IMR-90 (cell line): ENCODE results near the gene COL5A1. TPM values are rescaled to one million over a fixed set of nuclear protein-coding genes. Genes with fewer than 3 reads are reported as not detected.

Experiments used
- ATAC-seq: fragments of 200-7000 bp; cut with Tn5 transposase; 2 replicates; pipeline ENCODE4 v1.9.1; 2020; ENCODE audit warnings: low read depth, mild to moderate bottlenecking, moderate library complexity
- BruUV-seq: library from RNA; stranded (reverse); fragments of 400-500 nt; replicated peaks from 2 replicates; lab custom pipeline; 2021; lab: Mats Ljungman, UMichigan
- CTCF ChIA-PET: fragments of 300-600 bp; formaldehyde crosslinking; extraction: SDS; loops from one replicate; lab custom pipeline; 2021; ENCODE audit warnings: antibody characterized with exemption; lab: Yijun Ruan, JAX
- POLR2A ChIA-PET: fragments of 300-600 bp; sonication (Branson Sonifier 250); formaldehyde crosslinking; loops from one replicate; lab custom pipeline; 2022; ENCODE audit warnings: antibody characterized with exemption; ENCODE audit not compliant: unreplicated experiment; lab: Charles Lee
- DNase-seq: peaks from one replicate; pipeline ENCODE4 v3.0.0; 2013
- H2AFZ ChIP-seq: replicated peaks from 2 replicates; pipeline ENCODE3; 2013; ENCODE audit warnings: low read length, mild to moderate bottlenecking; ENCODE audit not compliant: poor library complexity
- H2AK5ac ChIP-seq: 2 replicates; pipeline ENCODE4 v1.6.1; 2013; ENCODE audit warnings: low read depth, low read length, inconsistent platforms
- H2AK9ac ChIP-seq: replicated peaks from 2 replicates; pipeline ENCODE3; 2013; ENCODE audit warnings: mild to moderate bottlenecking, low read depth, low read length, moderate library complexity; ENCODE audit not compliant: poor library complexity
- H2BK120ac ChIP-seq: 2 replicates; pipeline ENCODE4 v1.6.1; 2013; ENCODE audit warnings: low read depth, low read length, inconsistent platforms
- H2BK15ac ChIP-seq: 3 replicates; pipeline ENCODE4 v1.6.1; 2013; ENCODE audit warnings: low read depth, low read length, inconsistent platforms
- H2BK20ac ChIP-seq: 2 replicates; pipeline ENCODE4 v1.6.1; 2013; ENCODE audit warnings: low read depth, mild to moderate bottlenecking, inconsistent platforms, low read length, moderate library complexity
- H2BK5ac ChIP-seq: 2 replicates; pipeline ENCODE4 v1.6.1; 2013; ENCODE audit warnings: mild to moderate bottlenecking, low read depth, low read length, inconsistent platforms; ENCODE audit not compliant: poor library complexity, severe bottlenecking
- H3K14ac ChIP-seq: replicated peaks from 2 replicates; pipeline ENCODE4 v1.6.1; 2013; ENCODE audit warnings: low read depth, low read length, inconsistent platforms
- H3K18ac ChIP-seq: 2 replicates; pipeline ENCODE4 v1.6.1; 2013; ENCODE audit warnings: low read depth, low read length, control low read depth
- H3K23ac ChIP-seq: 2 replicates; pipeline ENCODE4 v1.6.1; 2013; ENCODE audit warnings: low read depth, low read length, inconsistent platforms
- H3K27ac ChIP-seq: 2 replicates; pipeline ENCODE4 v1.5.1; 2013; ENCODE audit warnings: mild to moderate bottlenecking, control low read depth, low read length; ENCODE audit not compliant: insufficient read depth
- H3K27me3 ChIP-seq: 2 replicates; pipeline ENCODE4 v1.6.1; 2013; ENCODE audit warnings: low read length; ENCODE audit not compliant: control insufficient read depth, insufficient read depth
- H3K36me3 ChIP-seq: 2 replicates; pipeline ENCODE4 v1.6.1; 2013; ENCODE audit warnings: low read length, mixed read lengths; ENCODE audit not compliant: control insufficient read depth, insufficient read depth
- H3K4ac ChIP-seq: 2 replicates; pipeline ENCODE4 v1.6.1; 2013; ENCODE audit warnings: low read depth, low read length, inconsistent platforms
- H3K4me1 ChIP-seq: 2 replicates; pipeline ENCODE4 v1.6.1; 2013; ENCODE audit warnings: low read length, mixed read lengths; ENCODE audit not compliant: control insufficient read depth, insufficient read depth
- H3K4me2 ChIP-seq: 2 replicates; pipeline ENCODE4 v1.6.1; 2013; ENCODE audit warnings: low read depth, mild to moderate bottlenecking, control low read depth, low read length, moderate library complexity
- H3K4me3 ChIP-seq: 2 replicates; pipeline ENCODE4 v1.5.1; 2013; ENCODE audit warnings: low read depth, mild to moderate bottlenecking, control low read depth, low read length, moderate library complexity; ENCODE audit not compliant: insufficient read depth
- H3K56ac ChIP-seq: 2 replicates; pipeline ENCODE4 v1.6.1; 2013; ENCODE audit warnings: low read length, inconsistent platforms; ENCODE audit not compliant: insufficient read depth; ENCODE audit errors: extremely low read depth
- H3K79me1 ChIP-seq, 2 experiments: 2 replicates each; pipeline ENCODE4 v1.6.1; 2013; ENCODE audit warnings: low read length in 2 of 2, inconsistent platforms in 1 of 2, low read depth in 1 of 2
- H3K9ac ChIP-seq: 2 replicates; pipeline ENCODE4 v1.6.1; 2013; ENCODE audit warnings: low read depth, low read length, control low read depth
- H3K9me1 ChIP-seq: 2 replicates; pipeline ENCODE4 v1.6.1; 2013; ENCODE audit warnings: low read length, inconsistent platforms; ENCODE audit not compliant: insufficient read depth
- H3K9me3 ChIP-seq: 2 replicates; pipeline ENCODE4 v1.6.1; 2013; ENCODE audit warnings: low read length; ENCODE audit not compliant: control insufficient read depth, insufficient read depth
- H4K20me1 ChIP-seq: 2 replicates; pipeline ENCODE4 v1.6.1; 2013; ENCODE audit warnings: low read length, inconsistent platforms; ENCODE audit not compliant: insufficient read depth
- H4K5ac ChIP-seq: 2 replicates; pipeline ENCODE4 v1.6.1; 2013; ENCODE audit warnings: mild to moderate bottlenecking, low read depth, low read length, control low read depth
- H4K8ac ChIP-seq, 2 experiments: 2 replicates each; pipeline ENCODE4 v1.6.1; 2013; ENCODE audit warnings: low read depth in 2 of 2, low read length in 2 of 2, control low read depth in 1 of 2, inconsistent platforms in 1 of 2
- H4K91ac ChIP-seq: 2 replicates; pipeline ENCODE4 v1.6.1; 2013; ENCODE audit warnings: low read depth, low read length, inconsistent platforms; ENCODE audit not compliant: insufficient read depth
- BHLHE40 ChIP-seq: fragments of 150-350 bp; IDR thresholded peaks from 2 replicates; pipeline ENCODE4 v1.6.1; 2016; ENCODE audit warnings: mild to moderate bottlenecking, low read depth, low read length
- CEBPB ChIP-seq: IDR thresholded peaks from 2 replicates; pipeline ENCODE4 v1.6.1; 2012; ENCODE audit warnings: low read depth, low read length, improper control_type of control experiment
- CHD1 ChIP-seq: IDR thresholded peaks from 2 replicates; pipeline ENCODE4 v1.6.1; 2012; ENCODE audit warnings: low read depth, low read length, improper control_type of control experiment
- MAFK ChIP-seq: IDR thresholded peaks from 2 replicates; pipeline ENCODE4 v1.6.1; 2012; ENCODE audit warnings: low read depth, low read length, improper control_type of control experiment
- MAZ ChIP-seq: IDR thresholded peaks from 2 replicates; pipeline ENCODE4 v1.6.1; 2012; ENCODE audit warnings: low read depth, mild to moderate bottlenecking, low read length, improper control_type of control experiment, moderate library complexity, borderline replicate concordance
- MXI1 ChIP-seq: IDR thresholded peaks from 2 replicates; pipeline ENCODE4 v1.6.1; 2012; ENCODE audit warnings: low read depth, mild to moderate bottlenecking, low read length, moderate library complexity, borderline replicate concordance
- NFE2L2 ChIP-seq: fragments of 150-350 bp; IDR thresholded peaks from 2 replicates; pipeline ENCODE4 v1.6.1; 2016; ENCODE audit warnings: low read depth, mild to moderate bottlenecking, low read length
- POLR2A ChIP-seq: IDR thresholded peaks from 2 replicates; pipeline ENCODE4 v1.6.1; 2012; ENCODE audit warnings: mild to moderate bottlenecking, low read depth, low read length
- RAD21 ChIP-seq: IDR thresholded peaks from 2 replicates; pipeline ENCODE4 v1.6.1; 2012; ENCODE audit warnings: low read length, improper control_type of control experiment
- RCOR1 ChIP-seq: IDR thresholded peaks from 2 replicates; pipeline ENCODE4 v1.6.1; 2012; ENCODE audit warnings: mild to moderate bottlenecking, low read length, improper control_type of control experiment; ENCODE audit not compliant: insufficient replicate concordance
- RFX5 ChIP-seq: IDR thresholded peaks from 2 replicates; pipeline ENCODE4 v1.8.0; 2012; ENCODE audit warnings: low read depth, mild to moderate bottlenecking, low read length, moderate library complexity
- SMC3 ChIP-seq: fragments of 150-350 bp; IDR thresholded peaks from 2 replicates; pipeline ENCODE4 v1.6.1; 2016; ENCODE audit warnings: low read depth, mild to moderate bottlenecking, antibody characterized with exemption, low read length, moderate library complexity
- WGBS, 2 experiments: methylation state at CpG; one replicate each; pipeline versions ENCODE4 v1.1.5 to v1.1.7; 2013; ENCODE audit warnings: missing lambda C conversion rate in 2 of 2; ENCODE audit not compliant: insufficient read length in 1 of 2; ENCODE audit errors: extremely low coverage in 2 of 2; 5-methylcytosine and 5-hydroxymethylcytosine counted together
- dilution Hi-C: fragments of 300-500 bp; cut with HindIII; formaldehyde crosslinking; loops from one replicate; pipeline ENCODE4 v1.14.3; 2018; ENCODE audit warnings: low sequenced_read_pairs; ENCODE audit not compliant: unreplicated experiment
- in situ Hi-C: fragments of 300-500 bp; cut with MboI; formaldehyde crosslinking; loops from 3 replicates; pipeline ENCODE4 v1.14.3; 2019; ENCODE audit warnings: low sequenced_read_pairs, inconsistent platforms, mixed read lengths
- intact Hi-C: fragments of 100-400 bp; cut with micrococcal nuclease; formaldehyde crosslinking; loops from 2 replicates; pipeline ENCODE4 v1.10.0; 2022
- polyA plus RNA-seq, 3 experiments: library from polyadenylated mRNA; depleted of rRNA; stranded (reverse); fragments of >200 nt; gene quantifications; 2 replicates each; pipeline ENCODE4 v1.2.3, GENCODE V29; 2012; ENCODE audit warnings: low replicate concordance in 1 of 3
- total RNA-seq: library from RNA; depleted of rRNA; stranded (reverse); fragments of >200 nt; gene quantifications from 2 replicates; pipeline ENCODE4 v1.2.3, GENCODE V29; 2012
- TF ChIP-seq, protein P1 (sequence below): fragments of 150-350 bp; IDR thresholded peaks from 2 replicates; pipeline ENCODE4 v1.6.1; 2016; ENCODE audit warnings: low read depth, mild to moderate bottlenecking, low read length, moderate library complexity, borderline replicate concordance
- TF ChIP-seq, protein P2 (sequence below): fragments of 150-350 bp; IDR thresholded peaks from 2 replicates; pipeline ENCODE4 v1.6.1; 2017; ENCODE audit warnings: mild to moderate bottlenecking, antibody characterized with exemption, low read length, low read depth
- TF ChIP-seq, protein P3 (sequence below): conservative IDR thresholded peaks from 2 replicates; pipeline ENCODE4 v1.5.1; 2012; ENCODE audit warnings: mild to moderate bottlenecking, low read depth, low read length, improper control_type of control experiment

The COL5A1 gene
- total and polyA plus RNA-seq, 2 of the 4 experiments (the other 2 are of a cell fraction): 19.2 to 173 TPM

DNA sequence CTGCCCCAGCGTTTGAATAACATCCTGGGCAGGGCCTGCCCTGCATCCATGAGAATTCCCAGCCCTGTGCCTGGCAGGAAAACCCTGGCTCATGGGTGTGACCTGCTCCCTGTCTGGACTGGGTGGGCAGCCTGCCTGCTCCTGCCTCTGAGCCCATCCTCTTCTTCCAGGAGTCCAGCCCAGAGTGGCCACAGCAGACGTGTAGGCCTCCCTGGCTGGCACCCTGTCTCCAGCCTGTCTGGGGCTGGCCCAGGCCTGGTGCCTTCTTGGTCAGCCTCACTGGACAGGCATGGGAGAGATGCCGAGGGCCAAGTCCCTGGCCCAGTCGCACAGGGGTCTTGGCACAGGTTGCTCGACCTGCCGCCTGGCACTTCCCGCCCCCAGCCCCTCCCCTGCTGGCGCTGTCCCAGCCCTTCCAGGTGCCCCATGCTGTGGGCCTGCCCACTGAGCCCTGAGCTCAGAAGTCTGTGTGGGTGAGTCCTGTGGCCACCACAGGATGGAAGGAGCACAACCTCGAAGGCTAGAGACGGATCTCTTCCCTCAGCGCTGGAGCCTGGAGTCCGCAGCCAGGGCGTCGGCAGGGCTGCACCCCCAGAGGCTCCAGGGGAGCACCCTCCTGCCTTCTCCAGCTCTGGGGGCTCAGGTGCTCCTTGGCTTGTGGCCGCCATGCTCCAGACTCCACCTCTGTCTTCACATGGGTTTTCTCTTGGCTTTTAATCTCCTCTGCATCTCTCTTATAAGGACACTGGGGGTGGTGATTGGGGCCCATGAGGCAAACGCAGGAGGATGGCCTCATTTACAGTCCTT, 11.8 kb upstream of the COL5A1 start:
- no peak overlapping the region for H2AK9ac ChIP-seq
- in situ Hi-C loops (no loop called here), dilution Hi-C loops (no loop called here), intact Hi-C loops (no loop called here)
- H3K56ac ChIP-seq: no peak overlapping the region
- no peak overlapping the region for H3K4me2 ChIP-seq
- no TSS peak for BruUV-seq
- H2BK5ac ChIP-seq: no peak overlapping the region
- no peak overlapping the region for H3K27ac ChIP-seq
- no peaks in the 10 kb centered on the region for H3K9me3 ChIP-seq
- H4K20me1 ChIP-seq: no peaks in the 10 kb centered on the region
- H3K27me3 ChIP-seq: no peaks in the 10 kb centered on the region
- no peak overlapping the region for H4K8ac ChIP-seq
- H3K79me1 ChIP-seq: peaks cover 0 to 8% of the 10 kb centered on the region in 2 experiments; a peak in 1 of 4 replicates
- H3K4ac ChIP-seq: no peak overlapping the region
- ChIA-PET CTCF (no interaction called here), POLR2A (no interaction called here)
- no peak overlapping the region for H2BK20ac ChIP-seq
- H2AK5ac ChIP-seq: no peak overlapping the region; the same call in 1 of the 2 replicates
- 88% methylated on average over 8 of the region's 16 CpGs; no CpG with 5 or more reads in 1 of the 2 experiments for WGBS, 2 experiments
- H3K18ac ChIP-seq: no peak overlapping the region
- H4K91ac ChIP-seq: no peak overlapping the region
- no peak overlapping the region for H3K23ac ChIP-seq
- H3K9me1 ChIP-seq: peaks cover 12% of the 10 kb centered on the region
- no peak overlapping the region for H3K14ac ChIP-seq
- ATAC-seq (no peak), DNase-seq (no peak)
- no peak overlapping the region for H2AFZ ChIP-seq
- no peak overlapping the region for H2BK120ac ChIP-seq
- H3K4me3 ChIP-seq: no peak overlapping the region
- H3K9ac ChIP-seq: no peak overlapping the region
- no peaks in the 10 kb centered on the region for H3K36me3 ChIP-seq
- H3K4me1 ChIP-seq: peaks cover 19% of the 10 kb centered on the region
- H4K5ac ChIP-seq: no peak overlapping the region
- no peak overlapping the region for H2BK15ac ChIP-seq
- TF ChIP-seq BHLHE40: no peak
- no peak for TF ChIP-seq NFE2L2
- TF ChIP-seq MXI1: no peak
- TF ChIP-seq CHD1: no peak
- TF ChIP-seq CEBPB: no peak
- TF ChIP-seq, protein P1, sequence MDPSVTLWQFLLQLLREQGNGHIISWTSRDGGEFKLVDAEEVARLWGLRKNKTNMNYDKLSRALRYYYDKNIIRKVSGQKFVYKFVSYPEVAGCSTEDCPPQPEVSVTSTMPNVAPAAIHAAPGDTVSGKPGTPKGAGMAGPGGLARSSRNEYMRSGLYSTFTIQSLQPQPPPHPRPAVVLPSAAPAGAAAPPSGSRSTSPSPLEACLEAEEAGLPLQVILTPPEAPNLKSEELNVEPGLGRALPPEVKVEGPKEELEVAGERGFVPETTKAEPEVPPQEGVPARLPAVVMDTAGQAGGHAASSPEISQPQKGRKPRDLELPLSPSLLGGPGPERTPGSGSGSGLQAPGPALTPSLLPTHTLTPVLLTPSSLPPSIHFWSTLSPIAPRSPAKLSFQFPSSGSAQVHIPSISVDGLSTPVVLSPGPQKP: no peak
- no peak for TF ChIP-seq MAZ
- no peak for TF ChIP-seq MAFK
- TF ChIP-seq RCOR1: no peak
- TF ChIP-seq SMC3: no peak
- no peak for TF ChIP-seq RFX5
- TF ChIP-seq POLR2A: no peak
- TF ChIP-seq, protein P2, sequence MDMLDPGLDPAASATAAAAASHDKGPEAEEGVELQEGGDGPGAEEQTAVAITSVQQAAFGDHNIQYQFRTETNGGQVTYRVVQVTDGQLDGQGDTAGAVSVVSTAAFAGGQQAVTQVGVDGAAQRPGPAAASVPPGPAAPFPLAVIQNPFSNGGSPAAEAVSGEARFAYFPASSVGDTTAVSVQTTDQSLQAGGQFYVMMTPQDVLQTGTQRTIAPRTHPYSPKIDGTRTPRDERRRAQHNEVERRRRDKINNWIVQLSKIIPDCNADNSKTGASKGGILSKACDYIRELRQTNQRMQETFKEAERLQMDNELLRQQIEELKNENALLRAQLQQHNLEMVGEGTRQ: no peak
- TF ChIP-seq, protein P3, sequence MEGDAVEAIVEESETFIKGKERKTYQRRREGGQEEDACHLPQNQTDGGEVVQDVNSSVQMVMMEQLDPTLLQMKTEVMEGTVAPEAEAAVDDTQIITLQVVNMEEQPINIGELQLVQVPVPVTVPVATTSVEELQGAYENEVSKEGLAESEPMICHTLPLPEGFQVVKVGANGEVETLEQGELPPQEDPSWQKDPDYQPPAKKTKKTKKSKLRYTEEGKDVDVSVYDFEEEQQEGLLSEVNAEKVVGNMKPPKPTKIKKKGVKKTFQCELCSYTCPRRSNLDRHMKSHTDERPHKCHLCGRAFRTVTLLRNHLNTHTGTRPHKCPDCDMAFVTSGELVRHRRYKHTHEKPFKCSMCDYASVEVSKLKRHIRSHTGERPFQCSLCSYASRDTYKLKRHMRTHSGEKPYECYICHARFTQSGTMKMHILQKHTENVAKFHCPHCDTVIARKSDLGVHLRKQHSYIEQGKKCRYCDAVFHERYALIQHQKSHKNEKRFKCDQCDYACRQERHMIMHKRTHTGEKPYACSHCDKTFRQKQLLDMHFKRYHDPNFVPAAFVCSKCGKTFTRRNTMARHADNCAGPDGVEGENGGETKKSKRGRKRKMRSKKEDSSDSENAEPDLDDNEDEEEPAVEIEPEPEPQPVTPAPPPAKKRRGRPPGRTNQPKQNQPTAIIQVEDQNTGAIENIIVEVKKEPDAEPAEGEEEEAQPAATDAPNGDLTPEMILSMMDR: no peak
- no peak for TF ChIP-seq RAD21
